Measurements from ENCODE around the gene FBH1.
A peak's percentile ranks its signal among the peaks of the same experiment; 100 is the strongest.
"Not testable (repeated sequence)": the region's sequence is repeated elsewhere in the genome, so short reads cannot be mapped to it uniquely, and the experiment has no call there.

The FBH1 gene

DNA sequence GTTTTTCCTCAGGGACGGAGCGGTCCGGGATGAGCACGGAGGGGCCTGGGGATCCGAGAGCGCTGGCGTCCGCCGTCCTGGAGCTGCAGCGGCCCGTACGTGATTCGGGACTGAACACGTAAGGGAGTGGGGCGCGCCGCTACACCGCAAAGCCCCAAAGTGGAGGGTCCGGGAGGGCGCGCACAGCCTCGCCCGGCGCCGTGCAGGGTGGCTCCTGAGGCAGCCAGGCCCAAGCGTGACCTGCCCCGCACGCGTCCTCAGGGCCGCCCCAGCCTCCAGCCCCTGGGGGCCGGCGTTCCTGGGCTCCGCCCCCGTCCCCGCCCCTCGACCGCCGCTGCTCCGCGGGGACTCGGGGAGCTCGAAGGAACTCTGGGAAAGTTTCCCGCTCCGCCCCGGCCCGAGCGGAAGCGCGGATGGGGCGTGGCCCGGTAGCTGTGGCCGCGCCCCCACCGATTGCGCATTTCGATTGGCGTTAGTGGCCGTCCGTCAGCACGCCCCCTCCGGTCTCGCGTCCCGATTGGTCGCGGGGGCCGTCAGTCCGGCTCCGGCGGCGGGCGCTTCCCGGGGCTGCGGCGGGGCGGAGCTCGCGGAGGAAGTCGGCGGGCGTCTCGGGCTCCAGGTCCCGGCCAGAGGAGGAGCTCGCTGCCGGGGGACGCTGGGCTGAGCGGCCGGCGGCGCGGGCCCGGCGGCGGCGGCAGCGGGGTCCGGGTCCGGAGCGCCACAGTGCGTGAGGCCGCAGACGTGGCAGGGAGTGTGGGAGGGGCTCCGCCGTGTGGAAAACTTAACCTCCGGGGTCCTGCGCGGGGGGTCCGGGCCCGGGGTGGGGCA lies at the start of gene FBH1, which contains the start of gene ANKRD16:
TSS of gene FBH1 (plus strand) at position 620 of the 828 bp plus-strand sequence. CDS start at position 723, 103 bp downstream.
TSS of gene ANKRD16 (minus strand) at position 270 of the 828 bp plus-strand sequence. CDS start 539 bp downstream, outside the sequence.
- DNase-seq (ENCODE audit: low read depth): peak; percentile 97

GRCh38 chr10:5840314-5841307 lies 49.4 kb upstream of the FBH1 start:
- no peak for DNase-seq (ENCODE audit: low read depth)

DNA sequence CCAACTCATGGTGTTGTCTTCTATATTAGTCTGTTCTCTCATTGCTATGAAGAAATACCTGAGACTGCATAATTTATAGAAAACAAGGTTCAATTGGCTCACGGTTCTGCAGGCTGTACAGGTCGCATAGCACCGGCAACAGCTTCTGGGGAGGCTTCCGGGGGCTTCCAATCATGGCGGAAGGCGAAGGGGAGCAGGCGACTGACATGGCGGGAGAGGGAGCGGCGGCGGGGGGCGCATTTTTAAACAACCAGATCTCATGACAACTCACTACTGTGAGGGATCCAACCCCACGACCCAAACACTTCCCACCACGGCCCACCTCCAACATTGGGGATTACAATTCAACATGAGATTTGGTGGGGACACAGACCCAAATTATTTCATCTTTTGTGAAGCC lies 48.1 kb upstream of the FBH1 start:
- DNase-seq (ENCODE audit: low read depth): no peak

- DNase-seq (ENCODE audit: low read depth): no peak
These were observed 46.2 kb upstream of the FBH1 start for GRCh38 chr10:5843686-5844344.

- no peak for DNase-seq (ENCODE audit: low read depth)
These were observed 45.5 kb upstream of the FBH1 start for GRCh38 chr10:5844345-5845055.

DNA sequence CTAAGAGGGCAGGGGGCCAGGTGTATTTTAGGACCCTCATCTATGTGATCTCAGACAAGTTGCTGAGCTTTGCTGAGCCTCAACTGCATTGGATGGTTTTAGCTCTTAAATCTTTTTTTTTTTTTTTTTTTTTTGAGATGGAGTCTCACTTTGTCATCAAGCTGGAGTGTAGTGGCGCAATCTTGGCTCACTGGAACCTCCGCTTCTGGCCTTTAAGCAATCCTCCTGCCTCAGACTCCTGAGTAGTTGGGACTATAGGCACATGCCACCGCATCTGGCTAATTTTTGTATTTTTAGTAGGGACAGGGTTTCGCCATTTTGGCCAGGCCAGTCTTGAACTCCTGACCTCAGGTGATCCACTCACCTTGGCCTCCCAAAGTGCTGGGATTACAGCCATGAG lies 43.4 kb upstream of the FBH1 start:
- not testable (repeated sequence) for DNase-seq (ENCODE audit: low read depth)

DNA sequence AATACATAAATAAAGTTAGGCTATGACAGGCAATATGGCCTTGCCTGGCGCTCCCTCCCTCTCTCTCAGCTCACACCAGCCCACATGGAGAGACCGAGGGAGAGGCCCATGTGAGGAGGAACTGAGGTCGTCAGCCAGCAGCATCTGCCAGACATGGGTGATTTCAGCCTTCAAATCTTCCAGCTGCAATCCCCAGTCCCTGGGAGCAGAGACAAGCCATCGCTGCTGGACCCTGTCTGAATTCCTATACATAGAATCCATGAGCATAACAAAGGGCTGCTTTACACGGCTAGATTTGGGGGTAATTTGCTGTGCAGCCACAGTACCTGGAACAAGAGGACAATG lies 35.9 kb upstream of the FBH1 start:
- no peak for DNase-seq (ENCODE audit: low read depth)

GRCh38 chr10:5855979-5856700 lies 33.9 kb upstream of the FBH1 start:
- no peak for DNase-seq (ENCODE audit: low read depth)

DNA sequence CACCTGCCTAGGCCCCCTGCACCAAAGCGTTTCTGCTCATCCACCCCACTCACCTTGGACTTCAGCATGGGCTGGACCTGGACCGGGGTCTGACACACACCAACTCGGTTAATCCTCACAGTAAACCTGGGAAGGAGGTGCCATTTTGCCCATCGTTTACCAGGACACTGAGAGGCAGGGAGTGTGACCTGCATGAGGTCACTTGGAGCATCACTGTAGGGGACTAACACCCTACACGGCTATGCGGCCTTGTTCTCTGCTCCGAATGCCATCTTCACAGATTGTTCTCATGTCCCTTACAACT lies 33.4 kb upstream of the FBH1 start:
- no peak for DNase-seq (ENCODE audit: low read depth)

- no peak for DNase-seq (ENCODE audit: low read depth)
These were observed 31.2 kb upstream of the FBH1 start for GRCh38 chr10:5858811-5859210.

- no peak for DNase-seq (ENCODE audit: low read depth)
These were observed 30.0 kb upstream of the FBH1 start for GRCh38 chr10:5860066-5860465.

DNA sequence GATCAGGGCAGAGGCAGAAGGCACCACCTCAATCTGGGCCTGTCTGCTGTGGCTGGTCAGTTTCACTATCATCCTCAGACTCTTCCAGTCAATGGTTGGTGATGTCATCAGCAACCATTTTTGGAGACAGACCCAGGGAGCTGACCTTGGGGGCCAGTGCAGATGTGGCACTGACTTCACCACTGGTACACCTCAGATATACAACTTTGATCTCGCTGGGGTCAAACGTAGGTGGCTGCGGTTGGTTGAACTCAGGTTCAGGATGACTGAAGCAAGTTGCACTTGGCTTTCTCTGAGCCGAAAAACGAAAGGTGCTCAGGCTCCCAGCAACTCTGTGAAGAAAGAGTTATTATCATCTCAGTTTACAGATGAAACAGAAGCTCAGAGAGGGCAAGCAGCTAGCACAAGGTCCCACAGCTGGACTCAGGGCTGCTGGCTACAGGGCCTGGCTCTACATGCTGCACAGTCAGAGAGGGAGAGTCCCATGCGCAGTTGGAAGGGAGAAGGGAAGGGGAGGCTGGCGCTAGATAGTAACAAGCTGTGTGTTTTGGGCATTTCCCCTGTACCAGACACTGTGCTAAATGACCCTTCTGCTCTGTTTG lies 27.6 kb upstream of the FBH1 start:
- DNase-seq (ENCODE audit: low read depth): no peak

- not testable (repeated sequence) for DNase-seq (ENCODE audit: low read depth)
These were observed 26.9 kb upstream of the FBH1 start for GRCh38 chr10:5862981-5863685.

DNA sequence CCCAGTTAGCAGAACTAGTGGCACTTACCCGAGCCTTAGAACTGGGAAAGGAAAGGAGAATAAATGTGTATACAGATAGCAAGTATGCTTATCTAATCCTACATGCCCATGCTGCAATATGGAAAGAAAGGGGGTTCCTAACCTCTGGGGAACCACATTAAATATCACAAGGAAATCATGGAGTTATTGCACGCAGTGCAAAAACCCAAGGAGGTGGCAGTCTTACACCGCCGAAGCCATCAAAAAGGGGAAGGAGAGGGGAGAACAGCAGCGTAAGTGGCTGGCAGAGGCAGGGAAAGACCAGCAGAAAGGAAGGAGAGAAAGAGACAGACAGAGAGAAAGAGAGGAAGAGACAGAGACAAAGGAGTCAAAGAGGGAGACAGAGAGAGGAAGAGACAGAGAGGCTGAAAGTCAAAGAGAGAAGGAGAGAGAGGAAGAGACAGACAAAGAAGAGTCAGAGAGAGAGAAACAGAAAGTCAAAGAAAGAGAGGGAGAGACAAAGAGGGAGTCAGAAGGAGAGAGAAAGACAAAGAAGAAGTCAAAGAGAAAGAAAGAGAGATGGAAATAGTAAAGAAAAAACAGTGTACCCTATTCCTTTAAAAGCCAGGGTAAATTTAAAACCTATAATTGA lies 23.5 kb upstream of the FBH1 start:
- not testable (repeated sequence) for DNase-seq (ENCODE audit: low read depth)

DNA sequence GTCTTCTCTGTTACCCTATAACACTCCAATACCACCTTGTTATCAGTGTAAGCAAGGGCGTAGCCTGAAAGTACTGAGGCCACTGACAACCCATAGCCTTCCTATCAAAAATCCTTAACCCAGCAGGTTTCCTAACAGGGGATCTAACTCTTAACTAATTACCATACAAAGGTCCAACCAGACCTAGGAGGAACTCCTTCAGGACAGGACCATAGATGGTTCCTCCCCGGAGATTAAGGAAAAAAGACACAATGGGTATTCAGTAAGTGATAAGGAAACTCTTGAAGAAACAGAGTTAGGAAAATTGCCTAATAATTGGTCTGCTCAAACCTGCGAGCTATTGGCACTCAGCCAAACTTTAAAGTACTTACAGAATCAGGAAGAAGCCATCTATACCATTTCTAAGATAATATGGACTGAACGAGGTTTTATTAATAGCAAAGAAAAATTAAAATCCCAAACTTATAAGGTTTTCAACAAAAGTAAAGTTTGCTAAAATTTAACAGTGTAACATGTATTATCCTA lies 22.9 kb upstream of the FBH1 start:
- not testable (repeated sequence) for DNase-seq (ENCODE audit: low read depth)

- not testable (repeated sequence) for DNase-seq (ENCODE audit: low read depth)
These were observed 21.7 kb upstream of the FBH1 start for GRCh38 chr10:5868383-5868782.

DNA sequence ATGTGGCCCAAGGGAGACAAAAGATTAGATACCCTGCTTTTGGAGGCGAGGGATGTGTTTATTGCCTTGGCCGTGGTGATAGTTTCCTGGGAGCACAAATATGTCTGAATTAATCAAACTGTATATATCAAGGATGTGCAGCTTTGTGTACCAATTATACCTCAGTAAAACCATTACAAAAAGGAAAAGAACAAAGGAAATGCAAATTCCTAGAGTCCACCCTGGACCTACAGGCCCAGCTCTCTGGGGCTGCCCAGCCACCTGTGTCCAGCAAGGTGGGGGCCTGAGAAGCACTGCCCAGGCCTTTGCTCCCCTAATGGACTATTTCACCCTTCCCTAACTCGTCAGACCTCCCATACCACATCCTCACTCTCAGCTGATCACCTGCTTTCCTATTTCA lies 20.9 kb upstream of the FBH1 start:
- no peak for DNase-seq (ENCODE audit: low read depth)

GRCh38 chr10:5871596-5871995 lies 18.4 kb upstream of the FBH1 start:
- DNase-seq (ENCODE audit: low read depth): no peak

DNA sequence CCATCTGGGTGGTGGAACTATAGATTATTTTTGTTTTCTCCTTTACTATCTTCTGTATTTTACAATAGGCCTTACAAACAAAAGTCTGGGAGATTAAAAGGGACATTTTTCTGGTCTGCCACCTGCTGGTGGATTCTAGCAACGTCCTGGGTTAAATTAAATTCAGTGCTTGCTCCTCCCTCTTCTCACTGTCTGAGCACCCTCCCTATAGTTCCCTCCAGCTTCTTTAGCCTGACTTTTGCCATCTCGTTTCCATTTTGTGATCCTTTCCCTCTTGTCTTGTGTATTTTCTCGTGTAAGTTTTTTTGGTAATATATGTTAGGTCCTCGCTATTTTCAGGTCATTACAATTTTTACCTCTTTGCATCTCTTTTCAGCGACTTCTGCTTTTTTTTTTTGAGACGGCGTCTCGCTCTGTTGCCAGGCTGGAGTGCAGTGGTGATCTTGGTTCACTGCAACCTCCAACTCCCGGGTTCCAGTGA lies 16.5 kb upstream of the FBH1 start:
- peak; percentile 37 for DNase-seq (ENCODE audit: low read depth)
